ENCODE measurements around the gene MPIG6B.

Gene MPIG6B

DNA sequence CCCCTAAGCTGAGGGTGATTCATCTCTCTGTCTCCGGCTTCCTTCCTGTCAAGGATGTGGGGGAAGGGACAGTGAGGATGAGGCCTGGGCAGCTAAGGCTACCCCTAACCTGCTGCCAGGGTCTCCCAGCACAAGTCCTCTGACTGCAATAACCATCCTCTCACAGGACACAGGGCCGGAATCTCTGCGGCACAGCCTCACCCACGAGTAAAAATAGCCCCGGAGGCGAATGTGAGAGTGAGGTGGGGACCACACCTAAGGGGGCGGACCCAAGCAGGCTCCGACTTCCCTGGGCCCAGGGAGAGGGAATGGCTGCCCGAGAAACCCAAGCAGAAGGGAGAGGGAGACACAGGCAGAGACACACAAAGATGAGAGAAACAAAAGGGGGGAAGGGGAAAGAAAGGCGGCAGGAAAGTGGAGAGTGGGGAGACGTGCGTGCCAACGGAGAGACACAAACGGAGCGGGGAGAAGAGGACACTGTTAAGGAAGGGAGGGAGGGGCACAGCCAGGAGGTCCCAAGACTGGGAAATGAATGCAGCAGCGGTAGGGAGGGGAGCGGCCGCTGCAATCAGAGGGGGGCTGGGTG is 11.7 kb downstream of the MPIG6B start:
- TF ChIP-seq, protein P1, sequence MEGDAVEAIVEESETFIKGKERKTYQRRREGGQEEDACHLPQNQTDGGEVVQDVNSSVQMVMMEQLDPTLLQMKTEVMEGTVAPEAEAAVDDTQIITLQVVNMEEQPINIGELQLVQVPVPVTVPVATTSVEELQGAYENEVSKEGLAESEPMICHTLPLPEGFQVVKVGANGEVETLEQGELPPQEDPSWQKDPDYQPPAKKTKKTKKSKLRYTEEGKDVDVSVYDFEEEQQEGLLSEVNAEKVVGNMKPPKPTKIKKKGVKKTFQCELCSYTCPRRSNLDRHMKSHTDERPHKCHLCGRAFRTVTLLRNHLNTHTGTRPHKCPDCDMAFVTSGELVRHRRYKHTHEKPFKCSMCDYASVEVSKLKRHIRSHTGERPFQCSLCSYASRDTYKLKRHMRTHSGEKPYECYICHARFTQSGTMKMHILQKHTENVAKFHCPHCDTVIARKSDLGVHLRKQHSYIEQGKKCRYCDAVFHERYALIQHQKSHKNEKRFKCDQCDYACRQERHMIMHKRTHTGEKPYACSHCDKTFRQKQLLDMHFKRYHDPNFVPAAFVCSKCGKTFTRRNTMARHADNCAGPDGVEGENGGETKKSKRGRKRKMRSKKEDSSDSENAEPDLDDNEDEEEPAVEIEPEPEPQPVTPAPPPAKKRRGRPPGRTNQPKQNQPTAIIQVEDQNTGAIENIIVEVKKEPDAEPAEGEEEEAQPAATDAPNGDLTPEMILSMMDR (conservative IDR thresholded peaks at IDR 0.05; ENCODE audit: low read length), result no peak

DNA sequence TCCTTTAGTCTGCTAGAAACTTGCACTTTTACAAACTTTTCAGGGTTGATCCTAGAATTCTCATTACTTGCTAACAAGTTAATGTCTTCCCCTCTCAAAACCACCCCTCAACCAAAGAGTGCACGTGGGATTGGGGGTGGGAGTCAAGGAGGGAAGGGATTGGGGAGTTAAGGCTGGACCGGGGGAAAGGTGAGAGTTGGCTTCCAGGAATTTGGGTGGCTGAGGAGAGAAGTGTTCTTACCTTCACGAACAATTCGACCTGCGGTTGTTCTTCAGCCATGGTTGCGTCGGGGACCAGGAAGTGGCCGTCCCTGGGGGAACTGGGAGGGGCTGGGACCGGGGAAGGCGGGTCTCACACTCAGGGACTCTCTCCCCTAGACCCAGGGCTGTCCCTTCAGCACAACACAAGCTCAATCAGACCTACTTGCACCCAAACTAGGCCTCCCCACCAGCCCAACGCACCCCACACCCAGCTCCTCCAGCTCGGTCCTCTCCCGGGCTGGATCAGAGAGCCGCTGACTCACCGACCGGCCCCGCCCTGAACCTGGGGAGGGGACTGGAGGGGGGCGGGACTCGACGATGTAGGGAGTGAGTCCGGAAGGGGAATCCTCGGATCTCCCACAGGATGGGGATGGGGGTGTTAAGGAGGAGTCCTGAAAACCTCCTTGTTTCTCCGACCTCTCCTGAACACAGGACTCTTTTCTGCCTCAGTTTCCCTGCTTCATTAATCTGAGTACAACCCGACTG is 13.0 kb downstream of the MPIG6B start, which contains the start of gene CLIC1:
TSS of gene CLIC1 (minus strand) at position 510 of the 747 bp plus-strand sequence. CDS start at position 280, 230 bp downstream.
- peak; percentile 71 for DNase-seq (ENCODE audit: low read depth)
- H3K4me3 ChIP-seq (ENCODE audit: low read length), result peak within 1 kb of the TSS; percentile 99
- TF ChIP-seq, protein P1 (conservative IDR thresholded peaks at IDR 0.05; ENCODE audit: low read length), result no peak

More for the DNA sequence above, 11.7 kb downstream of the MPIG6B start:
- DNase-seq (ENCODE audit: low read depth), result peak; percentile 61
- peak overlapping the region; percentile 99 for H3K4me3 ChIP-seq (ENCODE audit: low read length)

DNA sequence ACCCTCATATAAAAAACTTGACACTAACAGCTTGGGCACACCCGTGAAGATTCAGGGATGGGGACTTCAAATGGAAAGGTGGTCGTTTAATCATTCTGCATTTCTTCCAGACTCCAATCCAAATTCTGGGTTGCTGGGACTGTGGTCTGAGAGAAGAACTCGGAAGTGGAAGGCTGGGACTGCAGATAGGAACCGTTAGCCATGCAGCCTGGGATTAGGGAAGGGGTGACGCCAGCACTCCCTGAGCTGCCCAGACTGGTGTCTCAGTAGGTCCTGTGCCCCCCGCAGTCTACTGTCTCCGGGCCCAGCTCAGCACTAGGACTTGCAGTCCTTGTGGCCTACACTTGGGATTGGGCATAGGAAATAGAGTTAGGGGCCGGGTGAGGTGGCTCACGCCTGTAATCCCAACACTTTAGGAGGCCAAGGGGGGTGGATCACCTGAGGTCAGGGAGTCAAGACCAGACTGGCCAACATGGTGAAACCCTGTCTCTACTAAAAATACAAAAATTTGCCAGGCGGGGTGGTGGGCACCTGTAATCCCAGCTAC is 13.7 kb downstream of the MPIG6B start:
- H3K4me3 ChIP-seq (ENCODE audit: low read length), result peak overlapping the region; percentile 99
- DNase-seq (ENCODE audit: low read depth), result no peak
- TF ChIP-seq, protein P1 (conservative IDR thresholded peaks at IDR 0.05; ENCODE audit: low read length), result no peak

DNA sequence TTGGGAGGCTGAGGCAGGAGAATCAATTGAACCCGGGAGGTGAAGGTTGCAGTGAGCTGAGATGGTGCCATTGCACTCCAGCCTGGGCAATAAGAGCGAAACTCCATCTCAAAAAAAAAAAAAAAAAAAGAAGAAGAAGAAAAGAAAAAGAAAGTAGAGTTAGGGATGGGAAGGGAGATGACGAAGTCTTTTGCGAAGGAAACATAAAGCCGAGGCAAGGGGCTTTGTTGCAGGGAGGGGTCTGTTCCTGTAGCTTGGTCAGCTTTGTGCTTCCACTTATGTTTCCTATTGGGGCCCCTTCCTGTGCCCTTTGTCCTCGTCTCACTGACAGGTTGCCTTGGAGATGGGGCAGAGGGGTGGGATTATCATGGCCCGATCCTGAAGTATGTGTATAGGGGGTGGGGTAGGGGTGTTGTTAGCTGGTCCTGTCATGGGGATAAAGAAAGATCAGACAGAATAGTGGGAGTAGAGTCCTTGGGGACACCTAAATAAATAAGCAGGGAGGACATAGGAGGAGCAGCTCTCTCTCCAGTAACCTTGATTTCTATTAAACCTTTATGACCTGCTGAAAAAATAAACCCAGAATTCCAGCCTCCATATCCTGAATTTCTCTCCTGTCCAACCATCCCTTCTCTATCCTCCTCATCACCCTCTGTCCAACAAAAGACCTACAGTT is 14.3 kb downstream of the MPIG6B start:
- no peak for DNase-seq (ENCODE audit: low read depth)
- TF ChIP-seq, protein P1 (conservative IDR thresholded peaks at IDR 0.05; ENCODE audit: low read length), result no peak
- H3K4me3 ChIP-seq (ENCODE audit: low read length), result peak overlapping the region; percentile 24

DNA sequence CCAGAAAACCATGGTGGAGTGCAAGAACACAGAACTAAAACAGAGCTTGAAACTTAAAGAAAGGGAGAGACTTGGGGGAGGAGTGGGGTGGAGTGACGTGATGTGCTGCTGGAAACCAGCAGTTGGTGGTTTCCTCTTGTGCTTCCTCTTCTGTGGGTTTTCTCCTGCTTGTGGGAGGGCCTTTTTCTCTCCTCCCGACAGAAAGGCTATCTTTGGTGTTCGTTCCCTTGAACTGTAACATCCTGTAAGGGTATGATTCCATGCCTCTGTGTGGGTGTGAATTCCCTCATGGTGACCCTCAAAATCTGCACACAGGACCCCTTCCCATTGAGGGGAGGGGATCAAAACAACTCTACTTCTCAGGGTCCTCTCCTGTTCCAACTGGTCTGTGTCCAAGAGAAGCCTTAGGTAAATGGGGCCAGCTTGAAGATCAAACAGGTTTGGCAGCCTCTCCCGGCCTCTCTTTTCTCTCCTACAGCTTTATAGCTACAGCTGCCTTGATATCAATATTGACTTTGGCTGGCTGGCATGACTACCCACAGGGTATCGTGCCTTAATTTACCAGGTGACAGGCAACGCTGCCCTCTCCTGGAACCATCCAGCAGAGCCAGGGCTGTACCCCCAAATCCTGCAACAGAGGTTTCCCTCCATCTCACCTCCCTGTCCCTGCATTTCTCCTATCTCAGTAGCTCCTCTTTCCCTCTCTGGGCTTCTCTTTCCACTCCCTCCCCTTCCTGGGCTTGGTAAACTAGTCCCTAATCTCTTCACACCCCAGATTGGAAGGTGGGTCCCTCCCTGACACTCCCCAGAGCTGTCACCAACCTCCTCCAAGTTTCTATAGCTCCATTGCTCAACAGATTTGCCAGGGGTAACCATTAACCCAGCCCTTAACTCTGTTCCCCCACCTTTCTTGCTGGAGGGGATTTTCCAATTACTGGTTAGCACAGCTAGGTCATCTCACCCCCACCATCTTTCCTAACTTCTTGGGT is 15.1 kb downstream of the MPIG6B start:
- peak overlapping the region; percentile 24 for H3K4me3 ChIP-seq (ENCODE audit: low read length)
- TF ChIP-seq, protein P1 (conservative IDR thresholded peaks at IDR 0.05; ENCODE audit: low read length), result peak; percentile 32
- DNase-seq (ENCODE audit: low read depth), result peak; percentile 80

Measured in AG10803 (cell line).